Superior temporal gyrus (tissue), 1 donor: ENCODE data around the gene PRRT1.
A peak's percentile ranks its signal among the peaks of the same experiment; 100 is the strongest.
"Not testable (repeated sequence)": the region's sequence is repeated elsewhere in the genome, so short reads cannot be mapped to it uniquely, and the experiment has no call there.

Experiments used
- DNase-seq: peaks from one replicate; pipeline ENCODE4 v3.0.0-alpha.2; 2016; ENCODE audit errors: extremely low spot score

Gene PRRT1

DNA sequence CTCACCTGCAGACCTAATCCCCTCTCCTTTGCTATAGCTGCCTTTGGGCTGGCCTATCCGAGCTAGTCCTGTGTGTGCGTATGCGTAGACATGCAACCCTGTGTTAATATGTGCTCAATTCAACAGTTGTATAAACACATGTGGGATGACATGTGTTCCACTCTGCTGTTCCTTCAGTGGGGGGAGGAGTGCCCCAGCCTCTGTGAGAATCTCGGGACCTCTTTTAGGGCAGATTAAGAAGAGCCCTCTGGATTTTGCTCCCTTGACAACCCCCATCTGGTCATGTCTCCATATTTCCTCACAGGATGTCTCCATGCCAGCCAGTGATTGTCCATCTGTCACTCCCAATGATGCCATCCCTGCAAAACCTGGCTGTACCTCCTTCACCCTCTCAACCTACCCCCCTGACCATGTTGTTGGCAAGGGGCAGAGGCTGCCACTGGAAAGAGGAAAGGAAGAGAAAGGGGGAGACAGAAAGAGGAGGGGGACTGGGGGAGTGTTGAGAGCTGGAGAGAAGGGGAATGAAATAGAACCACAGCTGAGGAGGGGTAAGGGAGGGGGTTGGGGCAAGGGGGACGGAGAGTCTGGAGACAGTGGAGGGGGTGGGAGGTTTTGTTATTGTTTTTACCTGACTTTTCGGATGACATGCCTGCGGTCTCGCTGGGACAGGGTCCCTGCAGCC is 417 bp downstream of the PRRT1 start:
- peak; percentile 44 for DNase-seq

DNA sequence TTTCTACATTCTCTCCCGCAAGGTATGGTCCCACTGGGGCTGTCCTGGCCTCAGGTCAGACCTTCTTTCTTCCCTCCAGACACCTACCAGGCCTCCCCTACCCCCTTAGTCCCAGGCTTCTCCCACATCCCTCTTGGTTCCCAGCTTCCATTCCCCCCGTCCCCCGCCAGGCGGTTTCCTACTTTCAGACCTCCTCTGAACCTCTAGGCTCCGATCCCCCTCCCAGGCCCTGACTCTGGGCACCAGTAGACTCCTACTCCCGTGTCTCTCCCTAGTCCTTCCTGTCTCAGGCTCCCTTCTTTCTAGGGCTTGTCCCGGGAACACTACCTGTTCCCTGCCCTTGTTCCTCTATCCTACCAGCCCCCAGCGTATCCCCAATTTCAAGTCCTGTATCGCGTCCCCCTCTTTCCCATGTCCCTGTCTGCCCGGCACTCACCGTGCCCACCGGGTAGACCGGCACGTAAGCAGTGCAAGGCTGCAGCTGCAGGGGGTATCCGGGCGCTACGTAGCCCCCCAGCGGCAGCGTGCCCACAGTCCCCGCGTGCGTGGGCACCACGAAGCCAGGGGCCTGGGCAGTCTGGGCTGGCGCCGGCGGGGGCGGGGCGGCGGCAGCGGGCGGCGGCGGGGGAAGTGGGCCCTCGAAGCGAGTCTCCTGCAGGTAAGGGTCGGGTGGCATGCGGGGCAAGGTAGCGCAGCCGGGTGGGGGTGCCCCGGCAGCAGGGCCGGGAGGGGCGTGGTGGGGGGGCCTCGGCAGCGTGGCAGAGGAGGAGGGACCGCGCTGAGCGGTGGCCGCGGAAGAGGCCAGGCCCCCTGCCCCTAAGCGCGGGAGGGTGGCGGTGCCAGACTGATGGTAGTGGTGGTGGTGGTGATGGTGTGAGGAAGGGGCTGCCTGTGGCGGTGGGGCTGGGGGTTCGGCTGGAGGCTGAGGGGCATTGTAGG is 1.5 kb downstream of the PRRT1 start:
- DNase-seq: no peak

DNA sequence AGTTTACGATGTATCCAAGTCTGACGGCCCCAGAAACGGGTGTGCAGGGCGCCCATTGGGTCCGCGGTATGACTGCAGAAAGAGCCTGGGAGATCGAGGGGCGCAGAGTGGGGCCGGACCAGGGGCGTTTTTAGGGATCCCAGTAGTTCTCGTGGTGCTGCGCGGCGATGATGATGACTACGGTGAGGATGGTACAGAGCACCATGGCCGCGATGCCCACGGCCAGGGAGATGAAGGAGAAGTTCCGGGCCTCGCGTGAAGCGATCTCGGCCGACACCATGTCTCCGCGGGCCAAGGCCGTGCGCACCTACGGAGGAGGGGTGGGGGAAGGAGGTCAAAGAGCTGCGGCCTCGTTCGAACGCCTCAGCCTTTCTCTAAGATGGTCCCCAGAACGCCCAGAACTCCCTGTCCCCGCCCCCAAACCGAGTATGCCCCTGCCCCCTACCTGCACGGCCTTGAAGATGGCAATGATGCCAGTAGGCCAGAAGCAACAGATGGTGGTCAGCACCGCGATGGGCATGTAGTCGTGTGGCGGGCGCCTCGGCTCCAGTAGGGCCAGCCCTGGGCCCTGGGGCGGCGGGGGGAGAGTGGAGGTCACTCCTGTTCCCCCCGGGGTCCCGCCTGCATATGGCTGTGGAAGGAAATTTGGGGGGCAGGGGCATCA is 2.5 kb downstream of the PRRT1 start:
- no peak for DNase-seq

DNA sequence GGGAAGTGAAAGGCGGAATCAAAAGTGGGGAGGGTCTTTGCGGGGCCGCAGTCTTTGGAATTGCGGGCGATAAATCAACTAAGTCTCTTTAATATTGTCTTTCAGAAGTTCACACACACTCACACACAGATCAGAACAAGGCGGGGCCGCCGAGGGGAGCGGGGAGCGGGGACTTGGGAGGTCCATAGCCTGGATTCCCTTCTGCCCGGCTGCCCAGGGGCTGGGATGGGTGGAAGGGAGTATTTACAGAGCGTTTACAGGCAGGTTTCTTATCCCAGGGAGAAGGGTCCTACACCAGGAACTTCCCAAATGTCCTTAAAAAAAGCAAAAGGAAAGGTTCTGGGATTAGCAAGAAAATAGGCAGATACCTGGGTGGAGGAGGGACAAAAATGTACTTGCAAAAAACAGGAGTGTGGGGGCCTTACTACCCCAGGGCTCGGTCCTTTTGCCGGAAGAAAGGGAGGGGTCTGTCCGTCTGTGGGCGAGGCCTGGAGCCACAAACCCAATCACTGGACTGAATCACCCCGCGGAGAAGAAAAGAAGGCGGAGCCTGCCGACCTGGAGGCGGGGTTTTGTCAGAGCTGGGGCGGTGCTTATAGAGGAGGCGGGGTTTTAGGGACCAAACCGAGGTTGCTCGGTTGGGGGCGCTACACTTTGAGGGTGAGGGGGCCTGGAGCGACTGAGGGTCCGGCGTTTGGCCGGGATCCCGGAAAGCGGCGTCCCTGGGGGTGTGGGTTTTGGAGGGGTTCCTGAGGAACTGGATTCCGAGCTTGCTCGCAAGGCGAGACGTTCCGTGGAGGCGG is 3.2 kb downstream of the PRRT1 start:
- no peak for DNase-seq

DNA sequence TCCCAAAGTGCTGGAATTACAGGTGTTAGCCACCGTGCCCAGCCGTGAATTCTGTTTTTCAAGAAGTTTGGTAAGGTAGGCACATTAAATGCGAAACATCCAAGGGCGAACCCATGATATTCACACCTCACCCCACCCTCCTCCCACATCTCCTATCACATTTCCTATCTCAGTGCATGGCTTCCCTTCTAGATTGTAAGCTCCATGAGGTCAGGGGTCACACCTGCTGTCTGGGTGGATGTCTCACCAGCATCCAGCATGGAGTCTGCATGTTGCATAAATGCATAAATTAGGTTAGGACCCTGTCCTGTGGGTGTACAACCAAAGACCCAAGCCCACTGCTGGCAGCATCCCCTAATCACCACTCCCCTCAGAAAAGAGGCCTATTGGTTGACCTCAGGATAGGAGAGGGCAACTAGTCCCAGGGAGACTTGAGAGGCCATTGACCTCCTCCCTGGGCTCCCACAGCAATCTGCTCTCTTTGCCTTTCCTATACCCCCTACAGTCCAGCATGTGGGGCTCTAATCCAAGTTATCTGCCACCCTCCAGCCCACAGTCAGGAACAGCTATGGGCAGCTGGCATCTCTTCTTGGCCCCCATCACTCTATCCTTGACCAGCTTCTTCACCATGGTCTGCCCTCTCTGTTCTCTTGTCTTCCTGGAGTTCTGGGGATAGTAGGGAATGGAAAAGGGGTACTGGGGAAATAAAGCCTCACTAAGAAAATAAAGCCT is 4.2 kb downstream of the PRRT1 start:
- DNase-seq: no peak

DNA sequence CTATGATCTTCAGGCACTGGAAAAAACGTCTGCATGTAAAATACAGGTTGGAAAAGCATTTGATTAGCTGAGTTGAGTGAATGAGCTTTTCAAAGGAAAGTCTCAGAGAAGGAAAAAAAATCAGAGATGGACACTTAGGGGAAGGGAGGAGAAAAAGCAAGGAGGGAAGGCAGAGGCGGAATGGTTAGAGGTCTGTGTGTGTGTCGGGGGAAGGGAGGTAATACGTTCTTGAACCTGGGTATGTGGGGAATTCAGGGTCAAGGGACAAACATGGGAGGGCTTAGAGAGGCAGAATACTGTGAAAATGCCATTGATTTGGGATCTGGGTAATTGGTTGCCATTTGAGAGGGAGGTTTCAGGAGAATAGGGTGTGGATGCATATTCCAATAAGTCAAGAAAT is 5.1 kb downstream of the PRRT1 start:
- DNase-seq: no peak

DNA sequence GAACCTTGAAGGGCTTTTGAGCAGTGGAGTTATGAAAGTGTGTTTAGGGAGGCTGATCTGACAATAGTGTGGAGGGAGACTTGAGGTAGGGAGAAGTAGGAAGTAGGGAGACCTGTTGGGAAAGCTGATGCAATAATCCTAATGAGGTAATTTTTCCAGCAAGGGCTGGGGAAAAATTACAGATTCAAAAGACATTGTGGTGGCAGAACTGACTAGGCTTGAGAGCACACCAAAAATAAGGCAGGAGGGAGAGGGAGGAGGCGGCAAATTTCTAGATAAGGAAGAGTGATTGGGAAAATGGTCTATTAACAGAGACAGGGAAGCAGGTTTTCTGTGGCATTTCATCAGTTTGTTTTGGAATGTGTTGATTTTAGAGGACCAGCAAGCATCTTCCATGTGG is 5.5 kb downstream of the PRRT1 start:
- DNase-seq: no peak

DNA sequence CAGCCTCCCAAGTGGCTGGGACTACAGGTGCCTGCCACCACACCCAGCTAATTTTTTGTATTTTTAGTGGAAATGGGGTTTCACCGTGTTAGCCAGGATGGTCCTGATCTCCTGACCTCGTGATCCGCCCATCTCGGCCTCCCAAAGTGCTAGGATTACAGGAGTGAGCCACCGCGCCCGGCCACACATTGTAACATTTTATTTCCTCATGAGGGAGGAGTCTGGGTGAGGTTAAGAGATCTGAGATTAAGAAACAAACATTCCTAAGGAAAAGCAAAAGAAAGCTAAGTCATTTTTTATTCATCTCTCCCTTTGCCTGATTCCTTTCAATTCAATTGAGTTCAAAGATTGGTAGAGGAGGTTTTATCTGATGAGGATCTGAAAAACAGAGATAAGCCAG is 7.5 kb downstream of the PRRT1 start:
- DNase-seq: not testable (repeated sequence)

DNA sequence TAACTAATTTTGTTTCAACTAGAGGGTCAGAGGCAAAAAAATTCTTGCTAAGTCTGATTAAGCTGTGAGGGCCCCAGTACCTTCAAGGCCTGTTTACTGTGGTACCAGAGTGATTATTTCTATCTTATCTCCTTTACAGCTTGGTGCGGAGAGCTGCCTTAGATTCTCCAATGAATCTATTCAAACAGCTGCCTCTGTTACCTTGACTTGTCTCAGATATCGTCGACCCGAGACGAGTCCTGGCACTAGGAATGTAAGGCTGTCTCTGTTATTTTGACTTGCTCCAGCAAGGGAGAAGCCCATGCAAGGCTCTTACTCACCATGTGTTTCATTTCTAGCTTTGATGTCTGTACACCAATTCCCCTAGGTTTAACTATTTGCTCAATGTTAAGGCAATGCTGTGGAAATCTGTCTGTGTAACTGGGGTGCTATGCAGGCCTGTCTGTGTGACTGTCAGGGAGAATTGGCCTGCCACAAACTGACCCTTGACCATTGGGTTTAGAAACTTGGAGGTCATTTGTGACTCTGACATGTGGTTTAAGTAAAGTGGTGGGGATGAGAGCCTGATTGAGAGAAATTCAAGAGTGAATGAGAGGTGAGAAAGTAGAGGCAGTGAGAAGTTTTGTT is 11.2 kb downstream of the PRRT1 start:
- no peak for DNase-seq

DNA sequence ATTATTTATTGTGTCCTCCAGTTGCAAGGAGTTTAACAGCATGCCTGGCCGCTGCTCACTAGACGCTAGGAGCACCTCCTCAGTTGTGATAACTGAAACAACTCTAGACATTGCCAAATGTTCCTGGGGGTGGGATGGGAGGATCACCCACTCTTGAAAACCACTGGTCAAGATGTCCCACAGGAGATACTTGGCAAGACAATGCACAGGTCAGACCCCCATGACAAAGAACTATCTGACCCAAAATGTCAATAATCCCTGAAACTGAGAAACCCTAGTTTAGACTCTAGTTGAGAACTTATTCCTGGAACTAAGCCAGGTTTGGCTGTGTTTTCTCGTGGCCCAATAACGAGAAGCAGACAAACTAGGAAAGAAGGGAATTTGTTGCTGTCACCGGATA is 12.1 kb downstream of the PRRT1 start:
- DNase-seq: no peak

DNA sequence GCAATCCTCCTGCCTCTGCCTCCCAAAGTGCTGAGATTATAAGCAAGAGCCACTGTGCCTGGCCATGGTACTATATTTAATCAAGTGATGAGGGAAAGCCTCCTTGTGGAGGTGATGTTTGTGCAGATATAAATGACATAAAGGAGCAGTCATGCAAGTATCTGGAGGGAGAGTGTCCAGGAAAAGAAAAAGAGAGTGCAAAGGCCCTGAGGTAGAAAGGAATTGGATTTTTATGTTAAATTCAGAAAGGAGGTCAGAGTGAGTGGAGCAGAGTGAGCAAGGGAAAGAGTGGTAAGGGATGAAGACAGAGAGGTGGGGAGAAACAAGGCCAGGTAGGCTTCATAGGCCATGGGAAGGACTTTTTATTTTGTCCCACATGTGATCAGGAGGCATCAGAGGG is 14.3 kb downstream of the PRRT1 start:
- DNase-seq: no peak

DNA sequence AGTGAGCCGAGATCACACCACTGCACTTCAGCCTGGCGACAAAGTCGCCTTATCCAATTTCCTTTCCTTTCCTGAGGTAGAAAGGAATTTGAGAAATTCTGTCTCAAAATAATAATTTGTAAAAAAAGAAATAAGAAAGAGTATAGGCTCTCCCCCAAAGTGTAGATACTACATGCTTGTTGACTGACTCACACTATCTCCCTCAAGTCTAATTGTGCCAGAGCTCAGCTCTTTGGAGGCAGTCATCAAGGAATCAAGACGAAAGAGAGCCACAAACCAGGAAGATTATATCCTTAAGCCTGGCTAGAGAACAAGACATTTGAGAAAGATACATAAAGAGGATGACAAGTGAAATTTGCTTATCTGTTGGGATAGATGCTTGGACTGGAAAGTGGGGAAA is 18.0 kb downstream of the PRRT1 start:
- DNase-seq: no peak

DNA sequence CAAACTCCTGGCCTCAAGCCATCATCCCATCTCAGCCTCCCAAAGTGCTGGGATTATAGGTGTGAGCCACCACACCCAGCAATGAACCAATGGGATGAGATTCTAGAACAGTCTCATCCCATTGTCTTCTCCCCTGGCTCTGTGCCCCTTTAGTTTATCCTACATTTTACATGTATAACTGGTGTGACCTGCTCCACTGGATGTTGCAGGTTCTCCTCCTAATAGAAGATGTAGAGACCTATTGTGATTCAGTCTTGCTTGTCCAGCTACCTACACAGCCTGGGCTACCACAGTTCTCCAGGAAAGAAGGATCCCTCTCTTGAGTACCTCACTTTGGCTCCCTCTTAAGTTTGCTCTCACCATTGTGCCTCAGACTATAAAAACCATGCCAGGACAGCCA is 19.6 kb downstream of the PRRT1 start:
- no peak for DNase-seq

DNA sequence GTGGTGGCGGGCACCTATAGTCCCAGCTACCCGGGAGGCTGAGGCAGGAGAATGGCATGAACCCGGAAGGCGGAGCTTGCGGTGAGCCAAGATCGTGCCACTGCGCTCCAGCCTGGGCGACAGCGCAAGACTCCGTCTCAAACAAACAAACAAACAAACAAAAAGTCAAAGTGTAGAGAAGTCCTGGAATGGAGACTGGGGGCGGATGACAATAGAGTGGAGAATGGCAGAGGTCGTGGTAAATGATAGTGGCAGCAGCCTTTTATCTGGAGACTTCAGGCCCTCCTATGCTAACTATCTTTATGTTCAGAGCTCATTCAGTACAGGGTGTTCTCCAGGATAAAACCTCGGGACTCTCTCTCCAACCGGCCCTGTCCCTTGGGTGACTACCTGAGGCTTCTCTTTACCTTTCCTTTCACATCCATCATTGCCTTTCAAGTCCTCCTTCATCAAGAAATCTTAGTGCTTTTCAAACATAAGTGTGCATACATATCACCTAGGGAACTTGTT is 20.2 kb downstream of the PRRT1 start:
- DNase-seq: no peak

DNA sequence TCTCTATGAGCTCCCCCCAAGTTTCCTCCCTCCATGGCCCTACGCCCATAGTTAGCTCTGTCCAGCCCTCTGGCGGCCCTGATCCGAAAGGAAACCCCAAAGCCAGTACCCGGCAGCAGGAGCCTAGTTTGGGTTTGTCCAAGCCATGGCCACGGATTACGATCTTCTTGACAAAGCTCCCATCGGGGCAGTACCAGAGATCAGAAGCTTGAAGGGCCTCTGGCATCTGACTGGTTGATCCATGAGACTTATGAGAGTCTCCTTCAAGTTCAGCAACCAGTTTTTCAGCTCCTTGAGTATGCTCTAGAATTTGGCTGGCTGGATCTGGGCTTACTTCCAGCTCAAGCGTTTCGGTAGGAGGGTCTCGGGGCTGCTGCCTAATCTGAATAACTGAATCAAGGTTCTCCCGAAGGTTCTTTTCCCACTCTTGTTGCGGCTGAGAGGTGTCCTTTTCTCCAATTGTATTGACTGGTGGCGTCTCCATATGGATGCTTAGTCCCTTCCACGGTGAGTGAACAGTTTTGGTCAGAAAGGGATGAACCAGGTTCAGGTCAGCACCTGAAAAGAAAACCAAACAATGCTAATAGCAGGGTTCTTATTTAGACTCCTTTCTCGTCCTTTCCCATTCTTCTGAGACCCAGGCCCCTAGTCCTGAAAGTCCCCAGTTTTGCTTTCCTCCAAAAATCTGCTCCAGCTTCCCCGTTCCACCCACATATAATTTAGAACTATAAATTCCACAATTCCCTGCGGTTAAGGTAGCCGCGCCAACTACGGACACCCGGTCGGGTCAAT is 22.2 kb downstream of the PRRT1 start:
- peak; percentile 89 for DNase-seq

DNA sequence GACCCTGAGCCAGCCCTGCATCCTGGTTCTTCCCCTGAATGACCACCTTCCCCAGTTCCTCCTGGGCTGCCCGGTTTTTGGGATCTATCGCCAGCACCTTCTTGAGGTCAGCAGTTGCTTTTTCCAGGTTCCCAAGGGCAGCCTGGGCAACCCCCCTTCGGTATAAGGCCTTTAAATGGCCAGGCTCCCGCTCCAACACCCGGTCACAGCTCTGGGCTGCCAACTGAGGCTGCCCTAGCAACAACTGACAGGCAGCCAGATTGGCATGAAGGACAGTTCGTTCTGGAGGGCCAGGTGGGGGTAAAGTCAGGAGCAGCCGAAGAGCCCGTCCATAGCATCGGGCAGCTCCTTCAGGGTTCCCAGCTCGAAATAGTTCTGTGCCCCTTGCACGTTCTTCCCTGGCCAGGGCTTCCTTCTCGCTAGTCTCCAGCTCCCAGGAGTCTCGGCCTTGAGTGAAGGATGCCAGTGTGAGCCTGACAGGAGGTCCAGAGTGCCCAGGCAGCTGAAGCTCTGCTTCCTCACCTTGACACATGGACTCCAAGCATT is 22.9 kb downstream of the PRRT1 start:
- no peak for DNase-seq

DNA sequence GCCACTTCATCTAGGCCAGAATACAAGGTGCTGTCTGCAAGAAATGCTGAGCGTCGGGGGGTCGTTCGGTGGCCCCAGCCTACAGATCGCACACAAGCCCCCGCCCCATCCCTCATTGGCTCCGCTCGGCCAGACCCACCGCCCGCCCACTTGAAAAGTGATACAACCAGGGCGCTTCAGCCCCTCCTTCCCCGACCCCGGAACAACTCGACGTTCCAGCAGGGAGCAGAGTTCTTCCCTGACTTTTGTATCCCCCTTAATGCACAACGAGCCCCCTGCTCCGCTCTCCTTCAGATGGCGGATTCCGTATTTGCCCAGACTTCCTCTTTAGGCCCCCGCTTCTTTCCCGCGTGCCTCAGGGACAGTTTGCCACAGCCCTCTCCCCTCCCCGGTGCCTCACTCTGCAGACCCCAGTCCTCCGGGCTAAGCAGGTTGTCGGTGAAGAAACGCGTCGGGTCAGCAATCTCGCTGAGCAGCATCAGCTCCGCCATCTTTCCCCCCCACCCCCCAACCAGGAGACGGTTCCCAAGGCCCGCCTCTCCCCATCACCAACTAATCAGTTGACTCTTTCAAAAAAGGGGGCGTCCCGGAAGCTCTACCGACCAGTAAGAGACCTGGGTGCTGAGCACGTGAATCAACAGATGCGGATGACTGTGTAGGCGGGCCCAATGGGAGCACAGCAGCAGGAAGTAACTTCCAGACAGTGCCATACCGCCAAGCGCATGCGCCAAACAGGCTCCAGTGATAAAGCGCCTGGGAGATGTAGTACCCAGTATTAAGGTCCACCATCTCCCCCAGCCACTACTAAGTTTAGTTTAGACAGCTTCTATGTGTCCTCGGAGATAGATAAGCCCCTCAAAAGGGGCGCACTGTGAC is 23.8 kb downstream of the PRRT1 start, which contains the start of gene ATF6B:
ATF6B (minus strand) TSS at position 530 of the 876 bp plus-strand sequence; CDS start at position 491, 39 bp downstream.
- peak; percentile 100 for DNase-seq

DNA sequence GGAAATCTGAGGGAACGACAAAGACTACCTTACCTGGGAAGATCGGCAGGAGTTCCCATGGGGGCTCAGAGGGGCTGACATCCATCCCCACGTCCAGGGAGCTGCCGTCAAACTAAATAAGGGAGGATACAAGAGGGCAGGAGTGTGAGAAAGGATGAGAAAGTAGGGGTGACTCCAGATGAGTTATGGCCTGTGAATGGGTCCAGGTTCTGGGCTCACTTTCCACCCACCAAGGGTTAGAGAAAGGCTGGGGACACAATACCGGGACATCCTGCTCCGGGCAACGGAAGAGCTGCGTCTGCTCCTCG is 24.4 kb downstream of the PRRT1 start:
- no peak for DNase-seq
